OCI-LY1 (cell line): ENCODE results near the gene CIBAR2.

Experiments
- H2AFZ ChIP-seq: fragments of 200-600 bp; sonication (generic), shearing (Covaris generic); 2 replicates; pipeline ENCODE4 v1.6.0; 2014; ENCODE audit warnings: antibody characterized with exemption, mild to moderate bottlenecking, low read length
- H3F3A ChIP-seq: fragments of 200-600 bp; sonication (generic), shearing (Covaris generic); 2 replicates; pipeline ENCODE4 v1.6.0; 2014; ENCODE audit warnings: mild to moderate bottlenecking, antibody characterized with exemption, low read length, moderate library complexity; ENCODE audit not compliant: insufficient read depth
- H3K27ac ChIP-seq: fragments of 200-600 bp; sonication (generic); 2 replicates; pipeline ENCODE4 v1.5.1; 2014; ENCODE audit warnings: low read length, mixed run types, mild to moderate bottlenecking, low read depth; ENCODE audit not compliant: poor library complexity, severe bottlenecking
- H3K27me3 ChIP-seq: fragments of 200-600 bp; sonication (generic); 2 replicates; pipeline ENCODE4 v1.6.0; 2014; ENCODE audit warnings: antibody characterized with exemption, mild to moderate bottlenecking, low read length, moderate library complexity; ENCODE audit not compliant: insufficient read depth
- H3K36me3 ChIP-seq: fragments of 200-600 bp; sonication (generic); 2 replicates; pipeline ENCODE4 v1.6.1; 2014; ENCODE audit warnings: mild to moderate bottlenecking, antibody characterized with exemption, low read length, moderate library complexity, mixed read lengths; ENCODE audit not compliant: insufficient read depth
- H3K4me1 ChIP-seq: fragments of 200-600 bp; sonication (generic); 2 replicates; pipeline ENCODE4 v1.5.1; 2014; ENCODE audit warnings: mild to moderate bottlenecking, low read length, moderate library complexity; ENCODE audit not compliant: insufficient read depth, severe bottlenecking
- H3K4me2 ChIP-seq: fragments of 200-600 bp; sonication (generic), shearing (Covaris generic); 2 replicates; pipeline ENCODE4 v1.6.1; 2014; ENCODE audit warnings: low read length
- H3K4me3 ChIP-seq: fragments of 200-600 bp; sonication (generic); 2 replicates; pipeline ENCODE4 v1.5.1; 2014; ENCODE audit warnings: low read length, low read depth, mild to moderate bottlenecking, mixed read lengths; ENCODE audit not compliant: poor library complexity, severe bottlenecking
- H3K79me2 ChIP-seq: fragments of 200-600 bp; shearing (Covaris generic); 2 replicates; pipeline ENCODE4 v1.6.1; 2016; ENCODE audit warnings: mixed run types, low read length, mixed read lengths; ENCODE audit not compliant: insufficient read depth
- H3K9ac ChIP-seq: fragments of 200-600 bp; sonication (generic), shearing (Covaris generic); 2 replicates; pipeline ENCODE4 v1.6.1; 2014; ENCODE audit warnings: mild to moderate bottlenecking, low read length, mixed read lengths
- H3K9me2 ChIP-seq: fragments of 200-600 bp; sonication (generic), shearing (Covaris generic); 2 replicates; pipeline ENCODE4 v1.6.1; 2014; ENCODE audit warnings: low read depth, mild to moderate bottlenecking, low read length, mixed read lengths
- H3K9me3 ChIP-seq: fragments of 200-600 bp; shearing (Covaris generic); 2 replicates; pipeline ENCODE4 v1.6.1; 2014; ENCODE audit warnings: low read length, mixed read lengths
- H4K20me1 ChIP-seq: fragments of 200-600 bp; sonication (generic), shearing (Covaris generic); 2 replicates; pipeline ENCODE4 v1.6.0; 2016; ENCODE audit warnings: mild to moderate bottlenecking, low read length; ENCODE audit not compliant: insufficient read depth
- EZH2 ChIP-seq: fragments of 200-600 bp; sonication (generic), shearing (Covaris generic); IDR thresholded peaks from 2 replicates; pipeline ENCODE4 v1.8.0; 2017; ENCODE audit warnings: borderline replicate concordance, mixed run types, mild to moderate bottlenecking, antibody characterized with exemption, low read length, moderate library complexity, mixed read lengths
- TF ChIP-seq, protein P1 (sequence below): fragments of 200-600 bp; sonication (generic), shearing (Covaris generic); IDR thresholded peaks from 2 replicates; pipeline ENCODE4 v1.5.1; 2017; ENCODE audit warnings: mild to moderate bottlenecking, antibody characterized with exemption, low read length, moderate library complexity, mixed read lengths

Gene CIBAR2

GRCh38 chr16:85083051-85083639 lies 29.1 kb downstream of the CIBAR2 start:
- Histone ChIP-seq H3K27ac (no peak overlapping the region), H3F3A (no peaks in the 10 kb centered on the region), H3K9me2 (no peaks in the 10 kb centered on the region), H3K79me2 (no peaks in the 10 kb centered on the region), H3K4me1 (no peaks in the 10 kb centered on the region), H3K4me3 (no peak overlapping the region), H3K9ac (no peak overlapping the region), H3K4me2 (no peak overlapping the region), H3K27me3 (peaks cover 7% of the 10 kb centered on the region), H3K36me3 (no peaks in the 10 kb centered on the region), H4K20me1 (no peaks in the 10 kb centered on the region), H2AFZ (no peak overlapping the region), H3K9me3 (no peaks in the 10 kb centered on the region)
- TF ChIP-seq, protein P1, sequence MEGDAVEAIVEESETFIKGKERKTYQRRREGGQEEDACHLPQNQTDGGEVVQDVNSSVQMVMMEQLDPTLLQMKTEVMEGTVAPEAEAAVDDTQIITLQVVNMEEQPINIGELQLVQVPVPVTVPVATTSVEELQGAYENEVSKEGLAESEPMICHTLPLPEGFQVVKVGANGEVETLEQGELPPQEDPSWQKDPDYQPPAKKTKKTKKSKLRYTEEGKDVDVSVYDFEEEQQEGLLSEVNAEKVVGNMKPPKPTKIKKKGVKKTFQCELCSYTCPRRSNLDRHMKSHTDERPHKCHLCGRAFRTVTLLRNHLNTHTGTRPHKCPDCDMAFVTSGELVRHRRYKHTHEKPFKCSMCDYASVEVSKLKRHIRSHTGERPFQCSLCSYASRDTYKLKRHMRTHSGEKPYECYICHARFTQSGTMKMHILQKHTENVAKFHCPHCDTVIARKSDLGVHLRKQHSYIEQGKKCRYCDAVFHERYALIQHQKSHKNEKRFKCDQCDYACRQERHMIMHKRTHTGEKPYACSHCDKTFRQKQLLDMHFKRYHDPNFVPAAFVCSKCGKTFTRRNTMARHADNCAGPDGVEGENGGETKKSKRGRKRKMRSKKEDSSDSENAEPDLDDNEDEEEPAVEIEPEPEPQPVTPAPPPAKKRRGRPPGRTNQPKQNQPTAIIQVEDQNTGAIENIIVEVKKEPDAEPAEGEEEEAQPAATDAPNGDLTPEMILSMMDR = no peak
- TF ChIP-seq EZH2 = no peak

DNA sequence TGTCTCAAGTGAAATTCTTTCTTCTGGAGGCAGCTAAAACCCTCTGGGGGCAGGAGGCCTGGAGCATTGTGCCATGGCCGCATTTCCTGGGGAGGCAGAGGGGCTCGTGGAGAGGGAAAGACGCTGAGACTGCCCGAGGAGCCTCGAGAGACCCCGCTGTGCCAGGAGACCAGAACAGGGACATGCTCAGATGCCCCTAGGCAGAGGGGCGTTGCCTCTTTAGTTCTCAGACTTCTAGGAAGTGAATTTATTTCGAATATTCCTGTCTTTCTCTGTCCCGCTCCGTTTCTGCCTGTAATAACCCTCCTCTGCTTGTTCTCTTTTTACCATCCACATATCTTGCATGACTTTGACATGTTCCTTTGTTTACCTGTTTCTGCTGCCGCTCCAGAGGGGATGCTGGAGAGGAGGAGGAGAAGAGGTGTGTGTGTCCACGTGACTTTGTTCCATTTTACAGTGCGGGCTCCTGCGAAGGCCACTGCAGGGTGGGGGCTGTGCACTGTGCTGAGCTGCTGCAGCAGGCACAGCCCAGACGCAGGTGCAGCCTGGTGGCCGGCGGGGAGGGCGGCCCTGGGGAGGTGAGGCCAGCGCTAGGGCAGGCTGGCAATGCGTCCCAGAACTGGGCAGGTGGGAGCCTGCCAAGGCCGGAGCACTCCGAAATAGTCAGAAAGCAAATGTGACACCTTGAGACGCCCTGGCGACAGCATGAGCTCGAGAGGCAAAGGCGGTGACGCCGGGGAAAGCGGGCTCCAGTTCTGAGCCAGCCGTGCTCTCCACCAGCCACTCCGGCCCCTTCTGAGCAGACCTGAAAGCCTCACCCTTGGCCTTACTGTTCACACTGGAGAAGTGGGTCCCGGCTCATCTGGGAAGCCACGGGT lies 29.9 kb downstream of the CIBAR2 start:
- Histone ChIP-seq H3K4me3 (no peak overlapping the region), H3K27ac (no peak overlapping the region), H3K9me2 (no peaks in the 10 kb centered on the region), H3K4me1 (no peaks in the 10 kb centered on the region), H3F3A (no peaks in the 10 kb centered on the region), H3K36me3 (no peaks in the 10 kb centered on the region), H3K27me3 (peaks cover 11% of the 10 kb centered on the region), H4K20me1 (no peaks in the 10 kb centered on the region), H2AFZ (no peak overlapping the region), H3K9me3 (no peaks in the 10 kb centered on the region), H3K79me2 (no peaks in the 10 kb centered on the region), H3K9ac (no peak overlapping the region), H3K4me2 (no peak overlapping the region)
- TF ChIP-seq EZH2 = no peak
- TF ChIP-seq, protein P1 = no peak

DNA sequence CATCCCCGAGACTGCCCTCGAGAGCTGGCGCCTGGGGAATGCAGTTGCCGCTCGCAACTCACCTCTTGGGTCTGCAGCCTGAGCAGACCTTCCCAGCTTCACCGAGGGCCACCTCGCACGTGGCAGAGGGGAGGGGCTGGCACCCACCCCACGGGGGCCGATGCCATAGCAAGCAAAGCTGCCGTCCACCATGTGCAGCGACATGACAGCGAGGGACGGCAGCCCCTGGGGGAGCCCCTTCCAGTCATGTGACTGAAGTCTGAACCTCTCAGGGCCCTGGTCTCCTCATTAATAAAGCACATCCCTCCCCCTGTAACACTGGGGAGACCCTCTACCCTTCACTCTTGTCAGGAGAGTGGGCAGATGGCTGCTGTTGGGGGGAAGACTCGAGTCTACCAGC lies 30.5 kb downstream of the CIBAR2 start:
- H3F3A ChIP-seq = no peaks in the 10 kb centered on the region
- H3K27me3 ChIP-seq = peaks cover 11% of the 10 kb centered on the region
- H3K9me2 ChIP-seq = no peaks in the 10 kb centered on the region
- no peak overlapping the region for H3K4me3 ChIP-seq
- no peaks in the 10 kb centered on the region for H3K36me3 ChIP-seq
- H3K79me2 ChIP-seq = no peaks in the 10 kb centered on the region
- no peaks in the 10 kb centered on the region for H3K9me3 ChIP-seq
- H4K20me1 ChIP-seq = no peaks in the 10 kb centered on the region
- no peak overlapping the region for H3K27ac ChIP-seq
- TF ChIP-seq, protein P1 = no peak
- TF ChIP-seq EZH2 = no peak
- no peak overlapping the region for H3K4me2 ChIP-seq
- no peak overlapping the region for H2AFZ ChIP-seq
- H3K4me1 ChIP-seq = no peaks in the 10 kb centered on the region
- no peak overlapping the region for H3K9ac ChIP-seq
